Measurements from ENCODE around the gene RASAL1. TPM values are rescaled to one million over a fixed set of nuclear protein-coding genes. Genes with fewer than 3 reads are reported as not detected.

Gene RASAL1
- total and polyA plus RNA-seq, 2 experiments from 2014 or later = 2.7 to 8.2 TPM

- no peaks in the 10 kb centered on the region for H3K79me2 ChIP-seq (replicated peaks; ENCODE audit: insufficient read depth)
- no peak overlapping the region for H3K4me3 Mint-ChIP-seq
- no peak overlapping the region for H3K4me2 ChIP-seq
- no peaks in the 10 kb centered on the region for H3K9me3 Mint-ChIP-seq
- no peaks in the 10 kb centered on the region for H4K20me1 ChIP-seq (replicated peaks; ENCODE audit: insufficient read depth)
- H3K36me3 ChIP-seq (ENCODE audit: insufficient read depth) = no peaks in the 10 kb centered on the region
- H3K4me3 ChIP-seq = no peak overlapping the region
- no peak overlapping the region for H3K27ac ChIP-seq (ENCODE audit: low read depth)
- H3K9me2 ChIP-seq (ENCODE audit: insufficient read depth) = no peaks in the 10 kb centered on the region
- H3K27ac Mint-ChIP-seq = no peak overlapping the region; the same call in 1 of the 2 replicates
- peaks cover 8% of the 10 kb centered on the region for H3K27me3 ChIP-seq (ENCODE audit: insufficient read depth)
- TF ChIP-seq CTCF (conservative IDR thresholded peaks at IDR 0.05; ENCODE audit: low read depth in 2 of 2) = peak; percentile 65 to 94
- TF ChIP-seq, protein P1, sequence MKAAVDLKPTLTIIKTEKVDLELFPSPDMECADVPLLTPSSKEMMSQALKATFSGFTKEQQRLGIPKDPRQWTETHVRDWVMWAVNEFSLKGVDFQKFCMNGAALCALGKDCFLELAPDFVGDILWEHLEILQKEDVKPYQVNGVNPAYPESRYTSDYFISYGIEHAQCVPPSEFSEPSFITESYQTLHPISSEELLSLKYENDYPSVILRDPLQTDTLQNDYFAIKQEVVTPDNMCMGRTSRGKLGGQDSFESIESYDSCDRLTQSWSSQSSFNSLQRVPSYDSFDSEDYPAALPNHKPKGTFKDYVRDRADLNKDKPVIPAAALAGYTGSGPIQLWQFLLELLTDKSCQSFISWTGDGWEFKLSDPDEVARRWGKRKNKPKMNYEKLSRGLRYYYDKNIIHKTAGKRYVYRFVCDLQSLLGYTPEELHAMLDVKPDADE (IDR thresholded peaks at IDR 0.05) = no peak
- TF ChIP-seq CREB1 (CRISPR knock-in tag; IDR thresholded peaks at IDR 0.05; ENCODE audit: low read depth) = peak; percentile 54; the same call in 1 of the 2 replicates
- ATAC-seq (peak; percentile 61), DNase-seq (ENCODE audit: low spot score) (peak; percentile 85)
- peaks cover 7% of the 10 kb centered on the region; the same call in 2 of the 3 replicates for H3K4me1 Mint-ChIP-seq
- peaks cover 5% of the 10 kb centered on the region; the same call in 1 of the 2 replicates for H3K4me1 ChIP-seq (ENCODE audit: insufficient read depth)
- peaks cover 14% of the 10 kb centered on the region for H3K27me3 Mint-ChIP-seq (ENCODE audit: insufficient read depth, low read depth, poor library complexity)
- no peaks in the 10 kb centered on the region for H3F3A ChIP-seq (replicated peaks; ENCODE audit: low read depth)
- H2AFZ ChIP-seq = 0 out of 2 replicates have a peak overlapping the region, but pooled peaks have one; percentile 56
- H3K36me3 Mint-ChIP-seq (ENCODE audit: low read depth) = no peaks in the 10 kb centered on the region
Measured at GRCh38 chr12:113130457-113131135, 5.0 kb downstream of the RASAL1 start.

DNA sequence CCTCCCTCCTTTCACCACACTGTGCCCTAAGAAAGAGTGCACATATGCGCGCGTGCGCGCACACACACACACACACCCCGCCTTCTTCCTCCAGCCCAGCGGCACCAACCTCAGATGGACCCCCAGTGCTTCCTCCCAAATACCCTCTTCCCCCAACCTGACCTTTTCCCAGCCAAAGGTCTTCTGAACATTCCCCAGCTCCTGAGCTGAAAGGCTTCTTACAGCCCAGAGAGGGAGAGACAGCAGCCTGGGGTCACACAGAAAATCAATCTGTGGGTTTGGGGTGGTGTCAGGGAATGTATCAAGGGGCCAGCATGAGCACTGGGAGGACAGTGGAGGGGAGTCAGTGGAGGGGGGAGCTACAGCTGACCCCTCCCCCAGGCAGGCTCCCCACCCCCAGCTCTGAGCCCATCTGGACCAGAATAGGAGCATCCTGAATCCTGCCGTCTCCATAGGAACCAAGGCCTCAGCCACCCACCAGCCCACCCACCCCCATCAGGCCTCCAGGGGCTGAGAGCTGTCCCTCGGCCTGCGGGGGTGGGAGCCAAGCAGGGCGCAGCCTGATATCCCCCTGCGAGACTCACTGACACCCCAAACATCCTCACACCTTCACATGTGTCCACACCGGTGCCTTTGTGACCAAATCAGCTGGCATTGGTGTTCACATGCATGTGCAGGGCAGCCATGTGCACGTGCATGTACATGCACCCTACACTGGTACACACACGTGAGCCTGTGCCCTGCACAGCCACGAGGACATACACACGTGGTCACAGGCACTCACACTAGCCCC is 5.7 kb downstream of the RASAL1 start:
- no peak overlapping the region for H3K4me3 ChIP-seq
- TF ChIP-seq NANOG (IDR thresholded peaks at IDR 0.05; ENCODE audit: borderline replicate concordance) (no peak), EZH2 (IDR thresholded peaks at IDR 0.05; ENCODE audit: low read depth, unreplicated experiment) (no peak), ZNF114 (CRISPR knock-in tag; IDR thresholded peaks at IDR 0.05) (no peak), POLR2AphosphoS5 (IDR thresholded peaks at IDR 0.05; ENCODE audit: low read depth) (no peak), EZH2phosphoT487 (IDR thresholded peaks at IDR 0.05; ENCODE audit: unreplicated experiment) (no peak), CTCF (conservative IDR thresholded peaks at IDR 0.05; ENCODE audit: low read depth in 2 of 2) (no peak)
- TF ChIP-seq, protein P2, sequence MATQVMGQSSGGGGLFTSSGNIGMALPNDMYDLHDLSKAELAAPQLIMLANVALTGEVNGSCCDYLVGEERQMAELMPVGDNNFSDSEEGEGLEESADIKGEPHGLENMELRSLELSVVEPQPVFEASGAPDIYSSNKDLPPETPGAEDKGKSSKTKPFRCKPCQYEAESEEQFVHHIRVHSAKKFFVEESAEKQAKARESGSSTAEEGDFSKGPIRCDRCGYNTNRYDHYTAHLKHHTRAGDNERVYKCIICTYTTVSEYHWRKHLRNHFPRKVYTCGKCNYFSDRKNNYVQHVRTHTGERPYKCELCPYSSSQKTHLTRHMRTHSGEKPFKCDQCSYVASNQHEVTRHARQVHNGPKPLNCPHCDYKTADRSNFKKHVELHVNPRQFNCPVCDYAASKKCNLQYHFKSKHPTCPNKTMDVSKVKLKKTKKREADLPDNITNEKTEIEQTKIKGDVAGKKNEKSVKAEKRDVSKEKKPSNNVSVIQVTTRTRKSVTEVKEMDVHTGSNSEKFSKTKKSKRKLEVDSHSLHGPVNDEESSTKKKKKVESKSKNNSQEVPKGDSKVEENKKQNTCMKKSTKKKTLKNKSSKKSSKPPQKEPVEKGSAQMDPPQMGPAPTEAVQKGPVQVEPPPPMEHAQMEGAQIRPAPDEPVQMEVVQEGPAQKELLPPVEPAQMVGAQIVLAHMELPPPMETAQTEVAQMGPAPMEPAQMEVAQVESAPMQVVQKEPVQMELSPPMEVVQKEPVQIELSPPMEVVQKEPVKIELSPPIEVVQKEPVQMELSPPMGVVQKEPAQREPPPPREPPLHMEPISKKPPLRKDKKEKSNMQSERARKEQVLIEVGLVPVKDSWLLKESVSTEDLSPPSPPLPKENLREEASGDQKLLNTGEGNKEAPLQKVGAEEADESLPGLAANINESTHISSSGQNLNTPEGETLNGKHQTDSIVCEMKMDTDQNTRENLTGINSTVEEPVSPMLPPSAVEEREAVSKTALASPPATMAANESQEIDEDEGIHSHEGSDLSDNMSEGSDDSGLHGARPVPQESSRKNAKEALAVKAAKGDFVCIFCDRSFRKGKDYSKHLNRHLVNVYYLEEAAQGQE (IDR thresholded peaks at IDR 0.05; ENCODE audit: unreplicated experiment) = no peak

More for the DNA sequence above, 5.7 kb downstream of the RASAL1 start:
- H3K9me3 Mint-ChIP-seq = no peaks in the 10 kb centered on the region
- peaks cover 2% of the 10 kb centered on the region; the same call in 1 of the 3 replicates for H3K36me3 Mint-ChIP-seq (ENCODE audit: low read depth)
- Histone ChIP-seq H3K4me1 (ENCODE audit: insufficient read depth) (peaks cover 5% of the 10 kb centered on the region; the same call in 1 of the 2 replicates), H3K79me2 (replicated peaks; ENCODE audit: insufficient read depth) (no peaks in the 10 kb centered on the region), H3F3A (replicated peaks; ENCODE audit: low read depth) (no peaks in the 10 kb centered on the region), H3K27ac (ENCODE audit: low read depth) (no peak overlapping the region), H3K4me2 (no peak overlapping the region), H2AFZ (no peak overlapping the region), H3K27me3 (ENCODE audit: insufficient read depth) (peaks cover 6% of the 10 kb centered on the region), H3K36me3 (ENCODE audit: insufficient read depth) (no peaks in the 10 kb centered on the region), H3K9me2 (ENCODE audit: insufficient read depth) (no peaks in the 10 kb centered on the region), H4K20me1 (replicated peaks; ENCODE audit: insufficient read depth) (no peaks in the 10 kb centered on the region)
- no peak overlapping the region for H3K4me3 Mint-ChIP-seq
- ATAC-seq (no peak), DNase-seq (ENCODE audit: low spot score) (no peak)
- peaks cover 6% of the 10 kb centered on the region; the same call in 2 of the 3 replicates for H3K4me1 Mint-ChIP-seq
- H3K27me3 Mint-ChIP-seq (ENCODE audit: insufficient read depth, low read depth, poor library complexity) = peaks cover 10% of the 10 kb centered on the region
- H3K27ac Mint-ChIP-seq = no peak overlapping the region; the same call in 1 of the 2 replicates

Measured in GM23338 (cell line).